HL-60 (cell line): ENCODE results near the gene CCDC51.

Experiments used
- CTCF ChIP-seq: IDR thresholded peaks from one replicate; pipeline ENCODE4 v1.5.1; 2011; ENCODE audit warnings: low read length, control low read depth, inconsistent platforms; ENCODE audit not compliant: insufficient read depth
- GABPA ChIP-seq: IDR thresholded peaks from 2 replicates; pipeline ENCODE4 v1.6.1; 2012; ENCODE audit warnings: low read depth
- POLR2AphosphoS5 ChIP-seq: IDR thresholded peaks from 2 replicates; pipeline ENCODE4 v1.6.1; 2012; ENCODE audit warnings: low read depth
- SPI1 ChIP-seq: IDR thresholded peaks from 2 replicates; pipeline ENCODE4 v1.6.1; 2012; ENCODE audit warnings: low read depth, mild to moderate bottlenecking, borderline replicate concordance

GRCh38 chr3:48397767-48398681, 41.9 kb downstream of the CCDC51 start:
- TF ChIP-seq CTCF (no peak), POLR2AphosphoS5 (no peak), SPI1 (no peak), GABPA (no peak)
